Transverse colon (tissue), 4 donors: ENCODE results near the gene ZNF451. TPM values are rescaled to one million over a fixed set of nuclear protein-coding genes. Genes with fewer than 3 reads are reported as not detected.
A peak's percentile ranks its signal among the peaks of the same experiment; 100 is the strongest.

Experiments used
- DNase-seq: peaks from one replicate; pipeline ENCODE4 v3.0.0-alpha.2; 2019
- H3K27ac ChIP-seq, 4 donors: fragments of 200-600 bp; sonication (generic); 2 replicates each; pipeline ENCODE4 v1.5.1; 2016 to 2018; ENCODE audit warnings: inconsistent platforms in 4 of 4
- H3K27me3 ChIP-seq: fragments of 200-600 bp; sonication (generic); 2 replicates; pipeline ENCODE4 v1.5.1; 2017; ENCODE audit warnings: inconsistent platforms
- H3K36me3 ChIP-seq, 4 donors: fragments of 200-600 bp; sonication (generic); 2 replicates each; pipeline ENCODE4 v1.5.1; 2017 to 2019; ENCODE audit warnings: inconsistent platforms in 4 of 4
- H3K4me1 ChIP-seq, 4 donors: fragments of 200-600 bp; sonication (generic); 2 replicates each; pipeline ENCODE4 v1.5.1; 2017 to 2020; ENCODE audit warnings: inconsistent platforms in 4 of 4
- H3K4me3 ChIP-seq, 4 donors: fragments of 200-600 bp; sonication (generic); 1 replicate in 1 of 4; 2 replicates in 3 of 4; pipeline versions ENCODE4 v1.5.1 to v1.6.1; 2017 to 2019; ENCODE audit warnings: inconsistent platforms in 4 of 4
- H3K9me3 ChIP-seq, 2 donors: fragments of 200-600 bp; sonication (generic); 2 replicates each; pipeline ENCODE4 v1.5.1; 2017 to 2019; ENCODE audit warnings: inconsistent platforms in 2 of 2
- EP300 ChIP-seq: sonication (generic); formaldehyde crosslinking; IDR thresholded peaks from one replicate; pipeline ENCODE4 v1.6.1; 2017; ENCODE audit warnings: antibody characterized with exemption, low read depth
- POLR2A ChIP-seq: fragments of 450-650 bp; IDR thresholded peaks from one replicate; pipeline ENCODE4 v1.6.1; 2016; ENCODE audit warnings: antibody characterized with exemption, mild to moderate bottlenecking, moderate library complexity
- POLR2AphosphoS5 ChIP-seq, 3 donors: sonication (generic); formaldehyde crosslinking; IDR thresholded peaks; one replicate each; pipeline ENCODE4 v1.6.1; 2016; ENCODE audit warnings: antibody characterized with exemption in 3 of 3
- WGBS, 2 donors: methylation state at CpG; one replicate each; pipeline ENCODE4 v1.1.5; 2018; ENCODE audit warnings: low coverage in 1 of 2; 5-methylcytosine and 5-hydroxymethylcytosine counted together
- in situ Hi-C, 4 donors: fragments of 200-750 bp; cut with MboI; loops; one replicate each; pipeline versions ENCODE4 v1.15.0 to v1.15.1; 2017; ENCODE audit warnings: low sequenced_read_pairs in 3 of 4, low pct_ligation_motif_present in 1 of 4, low pct_unique_long_range_greater_than_20kb in 1 of 4
- intact Hi-C: fragments of 100-400 bp; cut with DNase I; formaldehyde crosslinking; loops from one replicate; pipeline ENCODE4 v1.15.1; 2023; ENCODE audit warnings: low total_unique reads
- total RNA-seq, 4 donors: library from RNA; depleted of rRNA; stranded (reverse); fragments of >200 nt; gene quantifications; one replicate each; pipeline ENCODE4 v1.1.0, GENCODE V29; 2016
- TF ChIP-seq, protein P1 (sequence below), 5 experiments: fragments of 200-600 bp in 3 of 5; fragments of 450-650 bp in 2 of 5; sonication (generic) in 3 of 5; IDR thresholded peaks; 1 replicate in 2 of 5; 2 replicates in 3 of 5; pipeline ENCODE4 v1.5.1; 2016 to 2017; ENCODE audit warnings: antibody characterized with exemption in 5 of 5, inconsistent platforms in 3 of 5, mild to moderate bottlenecking in 2 of 5, moderate library complexity in 1 of 5

Gene ZNF451
- total RNA-seq, 4 donors from 2014 or later: 43.7 to 67.5 (median 52.4) TPM

DNA sequence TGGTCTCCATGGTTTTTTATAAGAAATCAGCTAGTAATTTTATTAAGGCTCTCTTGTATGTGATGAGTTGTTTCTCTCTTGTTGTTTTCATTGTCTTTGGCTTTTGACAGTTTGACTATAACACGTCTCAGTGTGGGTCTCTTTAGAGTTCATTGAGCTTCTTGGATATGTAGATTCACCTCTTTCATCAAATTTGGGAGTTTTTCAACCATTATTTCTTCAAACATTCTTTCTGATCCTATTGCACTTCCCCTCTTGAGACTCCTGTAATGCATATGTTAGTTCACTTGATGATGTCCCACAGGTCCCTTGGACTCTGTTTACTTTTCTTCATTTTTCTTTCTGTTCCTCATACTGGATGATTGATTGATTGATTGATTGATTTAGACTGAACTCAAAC lies 75.1 kb downstream of the ZNF451 start:
- Histone ChIP-seq H3K36me3 (peaks cover 0 to 21% (median 3%) of the 10 kb centered on the region in 4 donors), H3K4me3 (no peak overlapping the region), H3K9me3 (peaks cover 7 to 11% of the 10 kb centered on the region in 2 donors), H3K27me3 (no peaks in the 10 kb centered on the region), H3K4me1 (no peaks in the 10 kb centered on the region), H3K27ac (no peak overlapping the region)
- intact Hi-C loops: loop anchor here (10.0 kb wide), 1 partner anchor 260 kb away; no protein-coding TSS in a partner anchor
- WGBS, 2 donors: 100% methylated on average over 1 of the region's 1 CpG
- DNase-seq: no peak
- no peak for TF ChIP-seq POLR2A
- TF ChIP-seq, protein P1, sequence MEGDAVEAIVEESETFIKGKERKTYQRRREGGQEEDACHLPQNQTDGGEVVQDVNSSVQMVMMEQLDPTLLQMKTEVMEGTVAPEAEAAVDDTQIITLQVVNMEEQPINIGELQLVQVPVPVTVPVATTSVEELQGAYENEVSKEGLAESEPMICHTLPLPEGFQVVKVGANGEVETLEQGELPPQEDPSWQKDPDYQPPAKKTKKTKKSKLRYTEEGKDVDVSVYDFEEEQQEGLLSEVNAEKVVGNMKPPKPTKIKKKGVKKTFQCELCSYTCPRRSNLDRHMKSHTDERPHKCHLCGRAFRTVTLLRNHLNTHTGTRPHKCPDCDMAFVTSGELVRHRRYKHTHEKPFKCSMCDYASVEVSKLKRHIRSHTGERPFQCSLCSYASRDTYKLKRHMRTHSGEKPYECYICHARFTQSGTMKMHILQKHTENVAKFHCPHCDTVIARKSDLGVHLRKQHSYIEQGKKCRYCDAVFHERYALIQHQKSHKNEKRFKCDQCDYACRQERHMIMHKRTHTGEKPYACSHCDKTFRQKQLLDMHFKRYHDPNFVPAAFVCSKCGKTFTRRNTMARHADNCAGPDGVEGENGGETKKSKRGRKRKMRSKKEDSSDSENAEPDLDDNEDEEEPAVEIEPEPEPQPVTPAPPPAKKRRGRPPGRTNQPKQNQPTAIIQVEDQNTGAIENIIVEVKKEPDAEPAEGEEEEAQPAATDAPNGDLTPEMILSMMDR (IDR thresholded peaks at IDR 0.05): no peak
- no peak for TF ChIP-seq POLR2AphosphoS5 (IDR thresholded peaks at IDR 0.05)
- no peak for TF ChIP-seq EP300
- in situ Hi-C loops: no loop called here

DNA sequence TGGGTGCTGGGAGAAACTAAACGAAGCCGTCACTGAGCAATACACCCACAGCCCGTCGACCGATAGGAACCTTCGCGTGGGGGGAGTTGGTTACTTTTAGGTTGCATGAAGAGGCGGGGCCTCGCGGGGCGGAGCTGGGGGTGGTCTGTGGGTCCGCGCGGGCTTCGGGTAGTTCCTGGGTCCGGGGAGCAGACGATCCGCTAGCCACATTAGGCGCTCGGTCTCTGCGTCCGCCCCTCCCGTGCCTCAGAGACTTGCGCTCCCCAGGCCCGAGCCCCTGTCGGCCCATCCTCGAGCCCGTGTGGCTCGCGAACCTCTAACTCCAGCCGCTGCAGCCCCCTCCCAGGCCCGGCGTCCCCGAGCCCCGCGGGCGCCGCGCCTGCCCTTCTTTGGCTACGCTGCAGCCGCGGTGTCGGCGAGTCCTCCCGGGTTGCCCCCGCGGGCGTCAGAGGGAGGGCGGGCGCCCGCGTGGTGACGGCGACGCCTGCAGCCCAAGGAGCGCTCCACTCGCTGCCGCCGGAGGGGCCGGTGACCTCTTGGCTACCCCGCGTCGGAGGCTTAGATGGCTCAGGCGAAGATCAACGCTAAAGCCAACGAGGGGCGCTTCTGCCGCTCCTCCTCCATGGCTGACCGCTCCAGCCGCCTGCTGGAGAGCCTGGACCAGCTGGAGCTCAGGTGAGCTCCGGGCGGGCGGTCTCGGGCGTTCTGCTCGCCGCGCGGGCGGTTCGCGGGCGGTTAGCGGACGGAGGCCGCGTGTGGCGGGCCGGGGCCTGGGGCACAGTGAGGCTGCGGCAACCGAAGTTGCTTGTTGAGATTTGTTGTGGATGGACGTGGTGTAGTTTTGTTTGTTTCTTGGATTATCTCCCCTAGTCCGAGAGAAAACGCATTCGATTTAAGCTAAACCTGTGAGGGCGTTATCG lies 82.4 kb downstream of the ZNF451 start, which contains the start of gene BAG2:
Gene BAG2, plus strand, starts transcription at position 191 of the 920 bp plus-strand sequence. Its CDS starts 372 bp downstream, at position 563.
- H3K4me1 ChIP-seq: peaks cover 0 to 30% (median 3%) of the 10 kb centered on the region in 4 donors
- H3K36me3 ChIP-seq: peaks cover 0 to 6% (median 0%) of the 10 kb centered on the region in 4 donors
- DNase-seq: peak; percentile 88
- H3K9me3 ChIP-seq: no peaks in the 10 kb centered on the region
- peak within 1 kb of the TSS; percentile 90 to 94 (median 93) for H3K27ac ChIP-seq
- in situ Hi-C loops: no loop called here
- 0 to 1% methylated on average over 2 to 64 of the region's 97 CpGs for WGBS, 2 donors
- TF ChIP-seq, protein P1 (IDR thresholded peaks at IDR 0.05): peak; percentile 15 to 42 (median 28)
- TF ChIP-seq POLR2A (peak; percentile 70), POLR2AphosphoS5 (IDR thresholded peaks at IDR 0.05) (peak; percentile 71 to 80 (median 80)), EP300 (no peak)
- peak within 1 kb of the TSS; percentile 59 to 89 (median 67) for H3K4me3 ChIP-seq
- intact Hi-C loops: loop anchor here (5.0 kb wide), 1 partner anchor 145 kb away; the partner anchor contains the start of gene PRIM2
- H3K27me3 ChIP-seq: no peaks in the 10 kb centered on the region

DNA sequence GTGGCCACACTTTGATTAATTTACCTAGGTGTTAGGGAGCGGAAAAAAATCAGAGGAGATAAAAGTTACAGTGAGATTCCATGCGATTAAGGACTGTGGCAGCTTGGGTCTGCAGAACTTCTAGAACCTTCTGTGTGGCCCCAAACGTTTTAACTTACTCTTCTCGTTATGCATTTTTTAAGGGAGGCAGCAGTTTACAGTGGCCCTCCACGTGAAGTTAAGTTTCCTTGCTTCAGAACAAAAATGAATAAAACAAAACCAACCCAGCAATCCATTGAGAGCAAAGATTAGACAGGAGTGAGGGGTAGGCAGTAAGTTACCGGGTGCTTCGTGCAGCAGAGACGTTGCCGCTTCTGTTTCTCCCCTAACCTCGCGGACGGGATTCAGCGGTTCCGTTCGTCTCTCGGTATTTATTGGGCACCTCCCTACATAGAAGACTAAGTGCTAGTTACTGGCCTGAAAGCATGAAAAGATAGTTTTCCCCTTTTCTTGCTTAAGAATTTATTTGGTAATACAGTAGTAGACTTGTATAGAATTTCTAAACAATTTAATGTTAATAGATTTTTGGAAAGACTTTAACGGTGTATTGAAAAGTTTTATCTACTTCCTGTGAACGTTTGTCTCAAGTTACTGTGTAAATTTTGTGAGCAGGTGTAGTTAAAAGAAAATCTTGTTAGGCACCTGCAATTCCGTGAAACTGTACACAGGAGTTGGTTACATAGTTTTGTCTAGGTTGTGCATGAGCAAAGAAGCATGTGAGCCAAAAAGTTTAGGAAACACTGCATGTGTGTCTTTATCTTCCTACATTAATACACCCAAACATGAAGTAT lies 83.3 kb downstream of the ZNF451 start:
- in situ Hi-C loops (no loop called here), intact Hi-C loops (loop anchor here (5.0 kb wide), 1 partner anchor 144 kb away; the partner anchor contains the start of gene PRIM2)
- Histone ChIP-seq H3K4me3 (peak overlapping the region; percentile 59 to 89 (median 67)), H3K36me3 (peaks cover 0 to 6% (median 0%) of the 10 kb centered on the region in 4 donors), H3K9me3 (no peaks in the 10 kb centered on the region), H3K27ac (peak overlapping the region; percentile 90 to 94 (median 93)), H3K27me3 (no peaks in the 10 kb centered on the region), H3K4me1 (peaks cover 0 to 31% (median 3%) of the 10 kb centered on the region in 4 donors)
- DNase-seq: peak; percentile 17
- WGBS, 2 donors: 4 to 7% methylated on average over 9 to 19 of the region's 19 CpGs
- TF ChIP-seq, protein P1 (IDR thresholded peaks at IDR 0.05): no peak
- TF ChIP-seq POLR2AphosphoS5 (IDR thresholded peaks at IDR 0.05) (no peak), POLR2A (no peak), EP300 (no peak)
